HG02938 (cell line): Measurements from ENCODE around the gene FKBP11.
"Not testable (repeated sequence)": the region's sequence is repeated elsewhere in the genome, so short reads cannot be mapped to it uniquely, and the experiment has no call there.

Experiments used
- ATAC-seq: cut with Tn5 transposase; IDR thresholded peaks from one replicate; pipeline ENCODE4 v1.9.1; 2021; ENCODE audit warnings: mild to moderate bottlenecking, moderate library complexity; ENCODE audit not compliant: unreplicated experiment

FKBP11 gene

DNA sequence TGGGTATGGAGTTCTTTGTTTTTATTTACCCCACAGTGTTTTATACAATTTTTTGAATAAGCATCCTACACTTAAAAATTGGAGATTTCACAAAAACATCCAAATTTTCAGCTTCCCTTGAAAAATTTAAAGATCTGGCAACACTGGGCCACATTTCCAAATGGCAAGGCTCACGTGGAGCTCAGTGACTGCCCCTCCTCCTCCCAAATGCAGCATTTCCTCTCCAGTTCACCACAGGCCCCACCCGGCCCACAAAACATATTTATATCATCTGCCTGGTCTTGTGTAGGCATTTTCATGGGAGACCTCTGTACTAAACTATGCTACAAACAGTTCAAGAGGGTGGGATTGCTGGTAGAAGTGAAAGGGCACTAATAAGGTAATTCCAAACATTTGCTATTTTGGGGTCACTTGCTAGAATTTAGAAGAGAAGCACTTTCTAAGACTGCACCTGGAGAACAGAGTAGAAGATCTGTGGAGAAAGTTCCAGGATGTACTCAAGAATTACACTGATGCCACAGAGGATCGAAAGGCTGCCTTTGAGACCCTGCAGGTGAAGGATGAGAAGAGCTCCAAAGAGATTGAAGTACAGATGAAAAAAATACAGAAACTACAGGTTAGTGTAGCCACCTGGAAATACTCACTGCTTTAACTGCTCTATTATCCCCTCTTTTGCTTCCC, 7.3 kb downstream of the FKBP11 start:
- ATAC-seq, result no peak

DNA sequence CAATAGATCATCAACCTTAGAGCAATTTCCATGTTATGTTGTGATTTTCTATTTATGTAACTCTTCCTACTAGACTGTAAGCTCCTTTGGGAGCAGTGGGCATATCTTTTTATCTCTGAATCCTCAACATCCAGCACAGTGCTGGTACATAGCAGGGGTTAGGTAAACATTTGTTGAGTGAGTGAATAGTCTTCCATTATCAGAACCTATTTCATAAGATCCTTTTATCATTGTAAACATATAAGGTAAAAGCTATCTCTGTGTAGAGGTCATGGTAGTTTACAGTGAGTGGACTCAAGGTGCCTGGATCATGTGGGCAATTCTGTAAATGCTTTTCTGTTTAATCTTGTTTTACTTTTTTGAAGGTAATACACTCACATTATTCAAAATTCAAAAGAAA, 15.1 kb downstream of the FKBP11 start:
- no peak for ATAC-seq

DNA sequence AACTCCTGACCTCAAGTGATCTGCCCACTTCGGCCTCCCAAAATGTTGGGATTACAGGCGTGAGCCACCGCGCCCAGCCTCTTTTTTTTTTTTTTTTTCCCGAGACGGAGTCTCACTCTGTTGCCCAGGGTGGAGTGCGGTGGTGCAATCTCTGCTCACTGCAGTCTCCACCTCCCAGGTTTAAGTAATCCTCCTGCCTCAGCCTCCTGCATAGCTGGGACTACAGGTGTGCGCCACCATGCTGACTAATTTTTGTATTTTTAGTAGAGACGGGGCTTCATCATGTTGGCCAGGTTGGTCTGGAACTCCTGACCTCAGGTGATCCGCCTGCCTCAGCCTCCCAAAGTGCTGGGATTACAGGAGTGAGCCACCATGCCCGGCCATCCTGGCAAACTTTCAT, 15.6 kb downstream of the FKBP11 start:
- ATAC-seq, result not testable (repeated sequence)

DNA sequence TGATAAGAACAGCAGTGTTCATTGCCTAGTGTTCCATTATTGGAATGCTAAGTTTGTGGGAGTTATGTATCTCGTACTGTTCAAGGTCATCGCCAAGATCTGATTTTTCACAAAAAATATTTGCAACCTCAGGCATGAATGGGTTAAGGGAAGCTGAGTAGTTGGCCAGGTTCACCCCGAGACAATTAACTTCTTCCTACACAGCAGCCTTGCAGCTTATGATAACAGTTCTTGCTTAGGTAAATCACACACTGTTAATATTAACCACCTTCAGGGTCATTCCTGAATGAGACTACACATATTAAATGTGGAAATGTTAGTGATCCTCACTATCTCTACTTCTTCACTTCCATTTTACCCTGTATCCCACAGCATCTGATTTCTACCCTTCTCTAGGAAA, 18.0 kb downstream of the FKBP11 start:
- no peak for ATAC-seq

DNA sequence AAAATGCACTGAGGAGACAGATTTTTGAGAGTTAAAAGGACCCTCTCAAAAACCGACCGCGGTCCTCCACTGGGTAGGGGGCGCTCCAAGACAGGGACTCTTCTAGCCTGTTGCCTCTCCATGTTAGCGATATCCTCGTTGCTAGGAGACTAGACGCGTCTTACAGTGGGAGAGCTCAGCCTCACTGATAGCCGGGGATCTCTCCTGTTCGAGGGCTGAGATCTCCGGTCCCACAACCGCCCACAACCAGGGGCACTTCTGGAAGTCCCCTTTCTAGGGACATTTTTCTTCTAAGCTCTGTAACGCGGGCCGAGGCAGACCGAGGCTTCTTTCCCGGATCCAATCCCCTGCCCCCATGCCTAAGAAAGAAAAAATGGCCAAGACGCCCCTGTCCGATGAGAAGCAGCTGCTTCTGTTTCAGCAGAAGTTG, 21.3 kb downstream of the FKBP11 start:
- ATAC-seq, result peak; percentile 81

DNA sequence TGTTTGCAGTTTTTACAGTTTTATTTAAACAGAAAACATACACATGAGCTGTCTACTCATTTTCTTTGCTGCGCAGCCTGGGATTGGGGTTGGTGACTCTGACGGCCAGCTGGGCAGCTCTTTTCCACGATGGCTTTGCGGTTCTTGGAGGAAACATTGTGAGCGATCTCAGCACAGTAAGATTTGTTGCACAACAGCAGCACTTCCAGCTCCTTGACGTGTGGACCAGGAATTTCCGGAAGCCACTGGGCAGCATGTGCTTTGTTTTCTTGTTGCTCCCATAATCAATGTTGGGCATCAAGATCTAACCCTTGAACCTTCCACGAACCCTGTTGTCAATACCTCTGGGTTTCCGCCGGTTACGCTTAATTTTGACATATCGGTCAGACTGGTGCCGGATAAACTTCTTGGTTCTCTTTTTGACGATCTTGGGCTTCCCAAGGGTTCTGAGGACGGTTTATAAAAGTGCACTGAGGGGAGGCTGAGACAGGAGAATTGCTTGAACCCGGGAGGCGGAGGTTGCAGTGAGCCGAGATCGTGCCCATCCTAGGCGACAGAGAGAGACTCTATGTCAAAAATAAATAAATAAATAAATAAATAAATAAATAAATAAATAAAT, 21.8 kb downstream of the FKBP11 start:
- ATAC-seq, result no peak

DNA sequence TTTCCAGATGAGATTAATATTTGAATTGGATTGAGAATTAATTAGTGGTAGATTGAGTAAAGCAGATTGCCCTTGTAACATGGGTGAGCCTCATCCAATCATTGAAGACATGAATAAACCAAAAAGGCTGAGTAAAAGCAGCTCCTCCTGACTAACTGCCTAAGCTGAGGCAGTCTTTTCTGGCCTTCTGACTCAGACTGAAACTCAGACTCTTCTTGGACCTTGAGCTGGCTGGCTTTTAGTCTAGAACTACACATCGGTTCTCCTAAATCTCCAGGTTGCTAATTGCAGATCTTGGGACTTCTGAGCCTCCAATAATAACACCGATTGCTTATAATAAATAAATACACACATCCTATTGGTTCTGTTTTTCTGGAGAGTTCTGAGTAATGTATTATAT, 24.0 kb downstream of the FKBP11 start:
- no peak for ATAC-seq

DNA sequence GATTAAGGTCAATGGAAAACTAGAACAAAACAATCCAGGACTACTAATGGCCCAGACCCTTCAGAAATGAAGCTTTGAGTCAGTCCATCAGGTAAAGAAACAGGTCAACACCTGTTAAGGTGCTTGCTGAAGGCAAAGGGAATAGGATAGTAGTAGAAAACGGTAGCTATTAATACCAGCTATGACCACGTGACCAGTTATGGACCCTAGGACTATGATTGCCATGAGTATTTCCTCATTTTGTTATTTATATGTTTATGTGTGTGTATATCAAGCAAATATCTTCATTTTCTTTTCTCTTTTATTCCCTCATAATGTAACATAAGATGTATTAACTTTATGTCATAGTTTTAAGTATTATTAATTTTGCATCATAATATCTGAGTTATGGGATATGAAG, 25.6 kb downstream of the FKBP11 start:
- ATAC-seq, result no peak

DNA sequence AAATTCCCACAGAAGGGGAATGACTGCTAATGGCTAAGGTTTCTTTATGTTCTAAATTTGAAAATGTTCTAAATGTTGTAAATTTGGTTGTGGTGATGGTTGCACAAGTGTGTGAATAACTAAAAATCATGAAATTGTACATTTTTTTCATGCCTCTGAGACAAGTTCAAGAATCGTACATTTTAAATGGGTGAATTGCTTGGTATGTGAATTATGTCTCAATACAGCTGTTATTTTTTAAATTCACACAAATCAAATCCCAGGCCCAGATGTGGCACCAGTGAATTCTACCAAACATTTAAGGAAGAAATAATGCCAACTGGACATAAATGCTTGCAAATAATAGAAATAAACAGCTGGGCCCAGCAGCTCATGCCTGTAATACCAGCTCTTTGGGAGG, 31.0 kb downstream of the FKBP11 start:
- ATAC-seq, result no peak

DNA sequence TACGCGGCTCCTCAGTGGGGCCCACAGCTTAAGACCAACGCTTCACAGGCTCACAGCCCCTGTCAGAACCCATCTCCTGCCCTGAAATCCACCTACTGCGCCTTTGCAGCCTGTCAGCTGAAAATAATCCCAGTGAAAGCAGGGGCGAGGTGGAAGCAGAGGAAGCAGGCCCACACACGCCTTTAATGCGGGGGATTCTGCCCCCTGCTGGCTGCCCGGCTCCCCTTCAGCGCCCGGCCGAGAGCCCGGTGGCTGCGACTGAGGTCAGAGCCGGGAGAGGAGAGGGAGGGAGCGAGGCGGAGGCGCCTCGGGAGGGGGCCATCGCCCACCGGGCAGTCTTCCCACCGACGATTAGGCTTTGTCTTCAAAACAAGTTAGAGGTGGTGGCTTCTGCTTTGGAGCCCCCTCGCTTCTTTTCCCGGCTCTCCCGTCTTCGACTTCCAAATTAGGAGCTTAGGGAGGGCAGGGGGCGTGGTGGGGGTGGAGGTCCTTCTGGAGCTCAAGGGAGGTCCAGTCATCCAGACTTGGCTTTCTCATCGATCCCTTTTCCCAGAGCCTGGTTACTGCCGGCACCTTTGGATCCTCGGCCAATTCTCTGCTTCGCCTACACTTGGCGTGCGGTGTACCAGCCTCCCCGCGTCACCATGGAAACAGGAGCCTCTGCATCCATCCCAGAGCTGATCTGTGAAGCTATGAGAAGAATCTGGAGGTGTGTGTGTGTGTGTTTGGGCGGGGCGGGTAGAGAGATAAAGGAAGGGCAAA, 34.5 kb downstream of the FKBP11 start:
- ATAC-seq, result no peak

DNA sequence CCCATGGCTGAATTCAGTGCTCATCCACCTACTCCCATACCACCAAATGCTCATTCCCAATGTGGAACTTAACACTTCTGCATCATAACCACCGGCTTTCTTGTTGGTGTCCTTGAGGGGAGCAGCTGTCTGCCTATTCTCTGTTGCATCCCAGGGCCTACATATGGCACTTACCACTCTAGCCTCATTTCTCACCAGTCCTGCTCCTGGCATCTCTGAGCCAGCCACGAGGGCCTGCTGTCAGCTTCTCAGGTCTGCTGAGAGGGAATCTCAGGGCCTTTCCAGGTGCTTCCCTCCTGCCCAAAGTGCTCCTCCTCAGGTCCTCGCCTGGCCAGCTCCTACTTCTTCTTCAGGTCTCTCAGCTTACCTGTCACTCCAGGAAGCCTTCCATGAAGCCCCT, 35.6 kb downstream of the FKBP11 start:
- ATAC-seq, result no peak

DNA sequence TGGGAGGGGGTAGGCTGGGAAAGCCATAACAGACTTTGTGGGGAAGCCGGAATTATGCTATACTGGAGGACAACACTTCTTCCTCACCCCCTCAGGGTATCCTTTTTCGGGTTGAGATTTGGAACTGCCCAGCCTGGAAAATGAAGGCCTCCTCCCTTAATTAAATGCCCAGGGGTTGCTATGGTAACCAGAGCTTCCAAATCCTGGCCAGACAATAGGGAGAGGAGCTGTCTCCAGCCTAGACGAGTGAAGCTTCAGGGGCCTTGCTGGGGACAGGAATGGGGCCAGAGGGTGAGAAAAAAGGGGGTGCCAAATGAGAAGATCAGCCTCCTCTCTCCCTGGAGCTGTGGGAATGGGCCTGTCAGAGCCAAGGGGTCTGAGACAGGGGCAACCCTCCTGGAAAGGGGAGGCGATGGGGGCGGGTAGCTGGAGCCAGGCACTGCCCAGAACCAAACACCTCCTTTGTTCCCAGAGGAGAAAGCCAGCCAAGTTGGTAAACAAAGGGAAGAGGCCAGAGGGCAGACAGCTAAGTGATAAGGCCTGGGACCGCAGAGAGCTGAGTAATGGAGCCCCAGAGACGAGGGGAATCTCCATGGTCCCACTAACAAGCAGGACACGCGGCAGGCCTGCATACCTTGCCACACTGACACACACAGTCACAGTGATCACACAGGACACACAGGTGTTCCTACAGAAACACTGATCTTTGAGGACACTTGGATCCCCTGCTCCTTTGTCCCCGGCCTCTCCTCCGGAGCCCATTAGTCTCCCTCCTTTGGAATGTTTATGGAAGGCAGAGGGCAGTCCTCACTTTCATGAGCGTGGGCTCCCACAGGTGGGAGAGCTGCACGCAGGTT, 41.8 kb downstream of the FKBP11 start:
- ATAC-seq, result no peak

DNA sequence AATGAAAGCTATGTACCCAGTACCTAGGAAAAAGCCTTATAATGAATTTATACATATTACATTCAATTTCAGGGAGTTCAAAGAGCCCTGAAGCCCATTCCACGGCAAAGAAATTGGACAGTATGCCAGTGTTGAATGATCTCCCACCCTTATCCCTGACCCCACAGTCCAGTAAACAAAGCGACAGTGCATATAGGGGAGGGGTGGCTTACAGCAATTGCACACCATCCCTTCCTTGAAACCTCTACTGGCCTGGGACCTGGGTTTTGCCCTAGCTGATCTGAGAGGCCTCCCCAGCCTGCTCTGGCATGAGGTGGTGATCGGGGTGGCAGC, 42.4 kb downstream of the FKBP11 start:
- ATAC-seq, result no peak

DNA sequence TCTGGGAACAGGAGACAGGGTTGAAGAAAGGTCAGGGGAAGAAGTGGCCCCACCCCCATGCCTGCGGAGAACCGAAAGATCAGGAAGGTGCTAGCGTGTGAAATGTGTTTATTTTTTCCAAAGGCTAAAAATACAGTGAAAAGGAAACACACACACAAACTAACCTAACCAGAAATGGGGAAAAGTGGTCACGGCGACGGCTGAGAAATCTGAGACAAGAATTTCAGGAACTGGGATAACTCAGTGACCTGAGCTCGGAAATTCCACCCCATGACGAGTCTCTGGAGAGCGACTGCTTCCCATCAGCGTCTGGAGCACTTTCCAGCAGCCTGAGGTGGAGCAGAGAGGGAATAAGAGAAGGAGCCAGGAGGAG, 43.0 kb downstream of the FKBP11 start:
- no peak for ATAC-seq

DNA sequence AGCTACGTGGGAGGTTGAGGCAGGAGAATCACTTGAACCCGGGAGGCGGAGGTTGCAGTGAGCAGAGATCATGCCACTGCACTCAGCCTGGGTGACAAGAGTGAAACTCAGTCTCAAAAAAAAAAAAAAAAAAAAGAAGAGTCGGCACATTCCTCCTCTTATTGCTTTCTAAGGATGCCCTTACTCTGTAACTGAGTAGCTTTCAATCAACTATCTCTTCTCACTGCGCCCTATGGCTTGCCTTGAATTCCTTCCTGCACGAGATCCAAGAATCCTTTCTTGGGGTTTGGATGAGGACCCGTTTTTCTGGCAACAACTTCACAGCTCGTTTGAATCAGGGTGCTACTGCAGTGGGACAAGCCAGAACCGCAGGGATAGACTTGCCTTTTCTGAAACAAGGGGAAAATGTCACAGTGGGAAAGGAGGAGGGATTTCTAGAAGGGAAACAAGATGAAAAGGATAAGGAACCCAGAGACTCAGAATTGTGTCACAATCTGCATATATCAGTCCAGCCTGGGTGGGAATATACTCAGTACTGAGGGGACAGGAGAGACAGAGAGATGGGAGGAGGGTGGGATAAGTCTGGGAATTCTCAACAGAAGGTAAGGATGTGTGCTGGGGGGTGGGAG, 43.5 kb downstream of the FKBP11 start:
- ATAC-seq, result no peak

DNA sequence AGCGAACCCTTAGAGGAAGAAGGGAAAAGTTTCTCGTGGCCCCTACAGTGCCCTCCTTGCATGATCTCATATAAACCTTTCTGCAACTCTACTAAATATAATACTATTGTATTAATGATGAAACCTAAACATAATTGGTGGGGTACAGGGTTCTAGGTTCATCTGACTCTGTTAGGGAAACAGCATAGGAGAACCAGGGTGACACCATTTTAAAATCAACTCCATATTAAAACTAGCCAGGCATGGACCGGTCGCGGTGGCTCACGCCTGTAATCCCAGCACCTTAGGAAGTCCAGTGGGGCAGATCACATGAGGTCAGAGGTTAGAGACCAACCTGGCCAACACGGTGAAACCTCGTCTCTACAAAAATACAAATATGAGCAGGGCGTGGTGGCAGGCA, 44.6 kb downstream of the FKBP11 start:
- ATAC-seq, result no peak

DNA sequence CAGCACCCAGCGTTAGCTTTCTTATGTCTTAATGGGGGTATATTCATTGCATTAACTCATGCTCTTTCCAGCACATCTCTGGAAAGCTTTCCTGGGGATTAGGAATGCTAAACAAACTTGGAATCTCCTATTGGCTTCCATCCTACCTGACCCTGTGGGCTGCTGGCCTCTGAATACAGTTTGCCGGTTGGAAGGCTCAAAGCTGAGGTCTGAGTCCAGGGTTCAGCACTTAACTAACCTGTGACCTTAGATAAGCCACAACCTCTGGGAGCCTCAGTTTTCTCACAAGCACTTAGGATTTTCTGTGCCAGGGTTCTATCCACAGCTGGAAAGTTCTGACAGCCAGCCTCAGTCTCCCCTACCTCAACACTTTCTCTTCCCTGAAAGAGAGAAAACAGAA, 46.7 kb downstream of the FKBP11 start:
- no peak for ATAC-seq

DNA sequence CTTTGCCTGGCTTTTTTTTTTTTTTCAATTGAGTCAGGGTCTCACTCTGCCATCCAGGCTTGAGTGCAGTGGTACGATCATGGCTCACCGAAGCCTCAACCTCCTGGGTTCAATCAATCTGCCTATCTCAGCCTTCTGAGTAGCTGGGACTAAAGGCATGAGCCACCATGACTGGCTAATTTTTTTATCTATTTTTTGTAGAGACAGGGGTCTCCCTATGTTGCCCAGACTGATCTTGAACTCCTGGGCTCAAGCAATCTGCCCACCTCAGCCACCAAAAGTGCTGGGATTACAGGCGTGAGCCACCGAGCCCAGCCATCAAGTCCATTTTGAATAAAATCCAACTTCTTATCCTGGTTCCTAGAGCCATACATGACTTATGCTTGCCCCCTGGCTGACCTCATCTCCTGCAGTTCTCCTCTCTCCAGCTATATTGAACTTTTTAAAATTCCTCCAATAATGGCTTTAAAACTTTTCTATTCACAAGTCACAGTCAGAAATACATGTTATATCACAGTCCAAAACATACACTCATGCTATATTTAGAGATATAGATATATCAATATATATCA, 49.3 kb downstream of the FKBP11 start:
- ATAC-seq, result no peak

DNA sequence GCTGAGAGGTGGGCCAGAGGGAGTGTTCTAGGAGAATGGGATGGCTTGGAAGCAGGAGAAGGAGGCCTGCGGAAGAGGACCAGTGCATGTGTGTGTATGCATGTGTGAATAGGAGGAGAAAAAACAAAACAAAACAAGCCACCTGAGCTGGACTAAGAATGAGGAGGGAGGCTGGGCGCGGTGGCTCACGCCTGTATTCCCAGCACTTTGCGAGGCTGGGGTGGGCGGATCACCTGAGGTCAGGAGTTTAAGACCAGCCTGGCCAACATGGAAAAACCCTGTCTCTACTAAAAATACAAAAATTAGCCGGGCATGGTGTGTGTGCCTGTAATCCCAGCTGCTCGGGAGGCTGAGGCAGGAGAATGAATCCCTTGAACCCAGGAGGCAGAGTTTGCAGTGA, 51.8 kb downstream of the FKBP11 start:
- ATAC-seq, result not testable (repeated sequence)

DNA sequence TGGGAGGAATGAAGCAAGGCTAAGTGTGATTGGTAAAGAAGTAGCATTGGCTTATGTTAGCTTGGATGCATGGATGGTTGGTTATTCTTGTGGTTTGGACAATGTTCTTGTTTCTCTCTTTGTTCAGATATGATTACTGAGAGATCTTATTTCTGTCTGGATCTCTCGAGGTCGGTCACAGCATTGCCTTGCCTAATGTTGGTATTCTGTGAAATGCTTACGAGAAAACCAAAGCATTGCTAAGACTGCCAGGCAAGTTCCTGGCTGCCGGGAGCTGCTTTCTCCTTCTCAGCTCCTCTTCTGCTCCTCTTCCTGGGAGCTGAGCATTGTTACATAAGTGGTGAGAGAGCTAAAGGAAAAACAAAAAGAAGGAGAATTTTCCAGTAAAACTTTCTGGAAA, 52.2 kb downstream of the FKBP11 start:
- no peak for ATAC-seq
